Activated gamma-delta T cell treated with Interleukin-2 at 50 U/mL for 16 hours (primary cell): ENCODE measurements around the gene EZR.

Source experiments
- DNase-seq: peaks from one replicate; pipeline ENCODE4 v3.0.0-alpha.2; 2020

Gene EZR

DNA sequence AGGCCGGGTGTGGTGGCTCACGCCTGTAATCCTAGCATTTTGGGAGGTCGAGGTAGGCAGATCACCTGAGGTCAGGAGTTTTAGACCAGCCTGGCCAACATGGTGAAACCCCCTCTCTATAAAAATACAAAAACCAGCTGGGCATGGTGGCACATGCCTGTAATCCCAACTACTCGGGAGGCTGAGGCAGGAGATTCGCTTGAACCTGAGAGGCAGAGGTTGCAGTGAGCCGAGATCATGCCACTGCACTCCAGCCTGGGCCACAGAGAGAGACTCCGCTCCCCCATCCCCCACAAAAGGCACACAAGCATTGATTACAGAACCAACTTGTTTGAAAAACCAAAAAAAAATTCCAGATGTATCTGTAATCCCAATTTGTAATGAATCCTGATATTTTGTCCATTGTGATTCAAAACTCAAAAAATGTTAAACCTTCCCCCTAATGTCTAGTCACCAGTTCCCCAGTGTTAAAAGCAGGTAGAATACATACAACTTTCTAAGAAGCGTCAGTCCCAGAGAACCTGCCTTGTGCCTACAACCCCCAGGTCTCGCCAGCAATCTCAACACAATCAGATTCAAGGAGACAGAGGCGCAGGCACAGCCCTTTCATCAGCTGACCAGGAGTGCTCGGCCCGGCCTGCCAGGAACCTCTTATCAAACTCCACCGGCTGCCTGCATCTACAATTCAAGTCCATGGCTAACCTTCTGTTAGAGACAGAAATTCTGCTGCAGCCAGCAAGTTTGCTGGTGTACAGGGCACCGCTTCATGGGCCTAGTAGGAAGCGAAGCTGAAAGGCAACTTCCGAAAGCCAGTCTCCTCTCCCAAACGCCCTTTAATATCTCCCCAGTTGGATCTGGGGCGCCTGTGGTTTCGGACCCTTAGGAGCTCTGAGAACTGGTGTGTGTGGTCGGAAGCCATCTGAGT is 2.1 kb downstream of the EZR start:
- no peak for DNase-seq

DNA sequence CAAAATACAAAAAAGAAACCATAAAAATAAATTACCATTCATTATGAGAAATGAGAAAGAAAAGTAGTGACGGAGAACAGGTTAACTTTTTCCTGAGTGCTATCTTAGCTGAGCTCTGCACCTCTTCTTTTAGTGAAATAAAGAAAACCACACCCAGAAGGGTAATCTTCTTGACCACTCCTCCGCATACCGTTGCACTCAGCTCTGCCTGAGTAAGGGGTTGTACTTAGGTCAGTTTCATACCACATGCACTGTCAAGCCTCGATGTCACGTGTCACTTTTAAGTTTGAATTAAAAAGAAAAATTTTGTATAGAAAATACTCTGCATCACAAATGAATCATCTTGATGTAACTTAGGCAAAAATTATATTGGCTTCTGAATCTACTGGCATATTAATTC is 2.8 kb downstream of the EZR start:
- DNase-seq: no peak

DNA sequence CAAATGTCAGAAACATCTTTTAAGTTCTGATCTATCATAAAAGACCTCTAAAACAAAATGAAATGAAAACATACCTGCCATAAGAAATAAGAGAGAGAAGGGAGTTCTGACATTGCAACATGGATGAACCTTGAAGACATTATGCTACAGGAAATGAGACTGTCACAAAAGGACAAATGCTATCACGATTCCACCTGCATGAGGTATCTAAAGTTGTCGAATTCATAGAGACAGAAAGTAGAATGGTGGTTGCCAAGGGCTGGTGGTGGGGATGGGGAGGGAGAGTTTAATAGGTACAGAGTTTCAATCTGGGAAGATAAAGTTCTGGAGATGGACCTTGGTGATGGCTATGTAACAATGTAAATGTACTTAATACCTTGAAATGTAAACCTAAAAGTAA is 3.3 kb downstream of the EZR start:
- DNase-seq: no peak

DNA sequence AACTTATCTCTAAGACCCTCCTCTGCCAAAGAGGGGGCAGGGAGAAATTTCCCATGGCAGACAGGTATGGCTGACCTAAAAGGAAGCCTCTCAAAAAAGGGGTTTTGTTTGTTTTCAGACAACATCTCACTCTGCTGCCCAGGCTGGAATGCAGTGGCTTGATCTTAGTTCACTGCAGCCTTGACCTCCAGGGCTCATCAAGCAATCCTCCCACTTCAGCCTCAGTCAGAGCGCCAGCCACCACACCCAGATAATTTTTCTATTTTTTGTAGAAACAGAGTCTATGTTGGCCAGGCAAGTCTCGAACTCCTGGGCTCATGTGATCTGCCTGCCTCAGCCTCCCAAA is 3.8 kb downstream of the EZR start:
- no peak for DNase-seq

DNA sequence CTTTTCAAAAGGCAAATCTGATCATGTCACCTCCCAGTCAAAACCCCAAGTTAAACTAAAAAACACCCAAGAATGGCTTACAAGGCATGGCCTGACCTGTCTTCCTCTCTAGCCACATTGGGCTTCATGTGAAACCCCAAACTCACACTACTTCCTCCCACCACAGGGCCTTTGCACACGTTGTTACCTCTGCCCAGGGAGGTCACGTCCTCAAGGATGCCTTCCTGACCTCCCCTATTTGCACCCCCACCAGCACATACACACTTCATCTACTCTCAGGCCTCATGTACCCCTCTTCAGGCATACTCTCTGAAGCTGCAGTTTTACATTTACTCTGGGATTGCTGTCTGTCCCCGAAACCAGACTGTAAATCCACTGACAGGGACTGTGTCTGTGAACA is 6.1 kb downstream of the EZR start:
- no peak for DNase-seq

- DNase-seq: no peak
Observed at GRCh38 chr6:158812611-158813010, 6.6 kb downstream of the EZR start.

DNA sequence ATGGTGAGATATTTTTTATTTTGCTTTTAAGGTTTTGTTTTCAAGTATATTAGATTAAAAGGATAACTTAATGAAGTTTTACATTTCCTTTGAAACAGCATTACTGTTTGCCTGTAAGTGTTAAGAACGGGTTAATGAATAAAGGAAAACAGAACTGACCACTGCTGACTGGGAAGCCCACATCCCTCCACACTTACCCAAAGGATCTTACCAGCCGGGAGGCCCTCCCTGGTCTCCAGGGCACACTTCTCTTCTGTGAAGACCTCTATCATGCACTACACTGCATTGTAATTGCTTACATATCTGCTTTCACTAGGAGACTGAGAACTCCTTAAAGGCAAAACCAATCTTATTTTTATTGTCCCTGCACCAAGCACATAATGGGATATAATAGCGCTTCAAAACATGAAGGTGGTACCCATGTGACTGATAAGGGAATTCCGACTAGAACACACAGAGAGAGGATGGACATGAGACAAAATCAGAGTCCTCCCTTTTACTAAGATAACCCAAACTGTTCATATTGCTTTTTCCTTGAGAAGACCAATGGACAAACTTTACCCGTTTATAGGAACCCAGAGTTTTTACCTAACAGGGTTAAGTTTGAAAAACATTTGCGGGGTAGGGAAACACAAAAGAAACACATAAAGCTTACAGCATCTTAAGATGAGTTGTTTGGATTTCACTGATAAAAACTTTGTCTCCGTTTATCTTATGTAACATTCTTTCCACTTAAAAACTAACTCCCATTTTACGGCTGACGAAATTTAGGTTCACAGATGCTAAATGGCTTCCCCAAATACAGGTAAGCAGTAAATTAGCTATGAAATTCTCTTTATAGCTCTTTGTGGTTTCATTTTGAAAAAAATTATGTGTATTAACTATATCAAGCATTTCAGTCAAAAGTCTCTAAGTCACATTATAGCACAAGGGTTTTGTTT is 8.7 kb downstream of the EZR start:
- no peak for DNase-seq

- peak; percentile 60 for DNase-seq
Observed at GRCh38 chr6:158808941-158809678, 10.1 kb downstream of the EZR start.

- DNase-seq: no peak
Observed at GRCh38 chr6:158808442-158808833, 10.7 kb downstream of the EZR start.

DNA sequence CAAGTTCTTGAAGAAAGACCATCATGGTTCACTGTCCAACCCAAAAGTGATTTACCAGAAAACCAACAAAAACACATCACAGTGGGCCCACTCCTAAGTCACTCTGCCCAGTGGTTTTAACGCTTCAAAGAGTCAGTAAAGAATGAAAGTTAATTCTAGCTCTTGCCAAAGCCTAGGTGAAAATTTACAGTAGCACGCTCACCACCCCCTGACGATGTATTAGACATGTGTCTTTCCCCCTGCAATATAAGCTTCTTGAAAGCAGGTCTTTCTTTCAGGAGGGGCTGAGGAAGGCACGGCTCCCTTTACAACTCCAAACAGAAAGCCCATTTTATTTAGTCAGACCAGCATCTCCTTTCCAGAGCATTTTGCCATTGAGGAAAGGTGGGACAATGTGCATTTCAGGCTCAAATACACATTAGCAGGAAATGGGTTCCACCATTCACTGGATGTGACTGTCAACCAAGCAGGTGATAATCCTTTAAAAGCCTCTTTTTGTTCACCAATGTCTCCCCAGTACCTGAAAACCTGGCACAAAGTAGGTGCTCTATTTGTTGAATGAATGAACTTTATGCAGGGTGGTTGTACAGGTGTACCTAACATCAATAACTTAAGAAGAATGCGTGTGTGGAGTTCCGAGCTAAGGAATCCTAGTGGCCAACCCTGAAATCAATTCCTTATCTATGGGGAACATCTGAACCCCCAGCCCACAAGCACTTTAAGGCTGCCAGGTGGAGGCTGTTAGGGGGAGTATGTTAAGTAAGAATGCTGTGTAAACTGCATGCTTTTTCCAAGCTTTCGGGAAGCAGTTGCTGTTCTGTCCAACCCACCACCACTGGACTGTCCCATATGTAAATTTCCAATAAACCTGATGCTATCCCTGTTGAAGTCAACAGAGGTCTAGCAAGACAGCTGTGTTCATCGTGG is 11.4 kb downstream of the EZR start:
- no peak for DNase-seq

DNA sequence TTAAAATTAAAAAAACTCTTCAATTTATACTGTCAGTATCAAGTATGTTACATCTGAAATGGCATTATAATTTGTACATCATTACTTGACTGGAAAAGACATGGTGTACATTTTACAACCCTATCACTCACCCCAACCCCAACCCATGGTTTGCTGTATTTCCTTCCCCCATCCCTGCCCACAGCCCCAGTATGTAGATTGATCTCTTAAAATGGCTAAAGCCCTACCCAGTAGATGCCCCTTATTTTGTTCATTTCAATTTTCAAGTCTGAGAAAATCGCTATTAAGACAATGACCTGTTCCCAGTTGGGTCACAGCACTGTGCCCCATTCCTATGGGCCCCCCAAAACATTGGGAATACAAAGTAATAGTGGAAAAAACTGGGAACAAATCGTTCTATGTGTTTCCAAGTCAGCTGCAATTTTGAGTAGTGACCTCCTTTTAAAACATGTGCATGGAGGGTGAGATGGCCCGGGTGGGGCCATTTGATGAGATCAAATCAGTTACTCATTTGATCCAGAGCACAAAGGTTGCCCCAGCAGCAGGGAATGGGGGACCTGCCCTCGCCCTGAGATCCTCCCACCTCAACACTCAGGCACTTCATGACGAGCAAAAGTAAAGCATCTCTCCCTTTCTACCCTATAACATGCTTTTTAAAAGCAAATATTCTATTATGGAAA is 13.3 kb downstream of the EZR start:
- DNase-seq: no peak

DNA sequence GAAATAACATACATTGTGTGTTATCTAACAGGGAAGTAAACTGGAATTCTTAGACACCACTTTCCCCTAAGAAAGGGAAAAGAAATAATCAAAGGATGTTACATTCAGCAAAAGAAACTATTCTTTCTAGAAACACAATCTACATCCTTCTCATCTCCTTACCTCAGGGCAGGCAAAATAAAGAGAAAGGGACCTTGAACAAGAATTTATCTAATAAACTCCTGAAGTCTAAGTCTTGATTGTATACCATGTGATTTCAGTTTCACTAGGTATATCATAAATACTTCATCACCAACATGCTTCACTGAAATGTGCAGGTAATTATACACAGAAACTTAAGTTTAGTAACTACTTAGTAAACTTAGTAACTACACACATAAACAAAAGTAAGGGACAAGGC is 15.0 kb downstream of the EZR start:
- no peak for DNase-seq

DNA sequence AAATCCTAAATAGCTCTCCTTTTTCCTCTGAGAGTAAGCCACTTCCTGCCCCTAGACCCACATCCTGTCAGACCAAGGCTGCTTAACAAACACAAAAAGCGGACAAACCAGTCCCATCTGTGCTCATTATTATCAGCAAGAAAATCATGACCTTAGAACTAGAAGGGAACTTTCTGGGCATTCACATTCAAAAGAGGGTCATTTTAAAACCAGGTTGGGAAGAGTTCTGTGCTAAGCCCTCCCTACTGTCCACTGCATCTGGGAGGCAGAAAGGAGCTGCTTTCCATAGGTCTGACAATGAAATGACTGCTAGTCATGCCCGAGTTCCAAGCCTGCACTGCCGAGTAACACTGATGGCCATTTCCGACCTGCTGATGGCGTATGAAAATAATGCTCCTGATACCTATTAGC is 15.4 kb downstream of the EZR start:
- DNase-seq: peak; percentile 49

GRCh38 chr6:158801655-158802294 is 17.4 kb downstream of the EZR start:
- DNase-seq: no peak

GRCh38 chr6:158799051-158799792 is 19.9 kb downstream of the EZR start:
- no peak for DNase-seq

DNA sequence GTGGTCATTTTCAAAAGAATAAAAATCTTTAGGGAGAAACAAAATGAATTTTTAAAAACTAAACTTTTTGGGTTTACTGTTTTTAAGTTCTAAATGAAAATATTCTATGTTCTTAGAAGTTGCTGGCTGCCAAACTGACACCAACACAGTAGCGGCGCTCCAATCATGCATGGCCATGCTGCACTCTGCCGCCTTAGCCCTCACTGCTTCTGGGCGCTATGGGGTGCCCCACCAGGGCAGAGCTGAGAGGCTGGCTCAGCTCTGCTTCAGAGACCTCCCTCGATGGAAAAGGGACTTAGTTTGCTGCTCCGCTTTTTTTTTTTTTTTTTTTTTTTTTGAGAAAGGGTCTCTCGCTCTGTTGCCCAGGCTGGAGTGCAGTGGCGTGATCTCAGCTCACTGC is 20.9 kb downstream of the EZR start:
- no peak for DNase-seq

GRCh38 chr6:158797331-158798310 is 21.5 kb downstream of the EZR start:
- DNase-seq: no peak

DNA sequence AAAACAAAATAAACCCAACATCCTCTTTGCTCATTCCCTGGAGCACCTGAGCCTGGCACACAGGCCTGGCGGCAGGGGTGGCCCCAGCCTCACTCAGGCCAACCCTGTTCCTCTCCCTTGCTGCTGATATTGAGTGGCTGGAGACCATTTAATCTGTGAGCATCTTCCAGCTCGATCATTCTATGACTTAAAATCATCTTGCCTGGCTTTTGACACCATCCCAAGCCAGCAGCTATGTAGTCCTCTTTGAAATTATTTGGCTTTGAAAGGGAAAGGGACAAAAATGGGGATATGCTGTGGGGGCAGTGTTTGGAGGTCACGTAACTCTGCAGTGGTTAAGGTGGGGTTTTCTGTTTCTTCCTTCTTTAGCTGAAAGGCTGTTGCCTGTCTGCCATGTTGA is 22.8 kb downstream of the EZR start:
- DNase-seq: no peak

GRCh38 chr6:158795516-158795915 is 23.7 kb downstream of the EZR start:
- no peak for DNase-seq
